HFF-Myc (cell line): ENCODE results near the gene PMS1.
A peak's percentile ranks its signal among the peaks of the same experiment; 100 is the strongest.
"Not testable (repeated sequence)": the region's sequence is repeated elsewhere in the genome, so short reads cannot be mapped to it uniquely, and the experiment has no call there.

ENCODE experiments used
- DNase-seq: peaks from one replicate; pipeline ENCODE4 v3.0.0-alpha.2; 2011; ENCODE audit warnings: low read depth; ENCODE audit errors: extremely low read depth
- H3K4me3 ChIP-seq: replicated peaks from 2 replicates; pipeline ENCODE4 v1.5.1; 2011; ENCODE audit warnings: low read depth, mild to moderate bottlenecking, control low read depth, low read length
- CTCF ChIP-seq: IDR thresholded peaks from 2 replicates; pipeline ENCODE4 v1.5.1; 2012; ENCODE audit warnings: mild to moderate bottlenecking, low read depth, low read length, control low read depth; ENCODE audit errors: missing control alignments

Gene PMS1

DNA sequence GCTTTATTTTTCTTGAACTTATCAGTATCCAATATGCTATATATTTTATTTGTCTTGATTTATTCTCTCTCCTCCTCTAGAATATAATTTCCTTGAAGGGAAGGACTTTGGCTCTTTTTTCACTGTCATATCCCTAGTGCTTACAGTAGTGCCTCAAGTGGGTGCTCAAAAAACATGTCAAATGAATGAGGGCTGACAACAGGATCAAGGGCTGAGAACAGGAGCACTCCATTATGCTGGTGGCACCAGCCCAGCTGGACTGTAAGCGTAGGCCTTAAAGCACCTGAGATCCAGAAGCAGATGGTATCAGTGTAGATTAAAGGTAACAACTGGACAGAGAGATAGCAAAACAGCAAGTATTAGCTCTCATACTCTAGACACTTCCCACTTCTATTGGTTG, 46.3 kb downstream of the PMS1 start:
- no peak for TF ChIP-seq CTCF
- DNase-seq: no peak
- no peak overlapping the region for H3K4me3 ChIP-seq

DNA sequence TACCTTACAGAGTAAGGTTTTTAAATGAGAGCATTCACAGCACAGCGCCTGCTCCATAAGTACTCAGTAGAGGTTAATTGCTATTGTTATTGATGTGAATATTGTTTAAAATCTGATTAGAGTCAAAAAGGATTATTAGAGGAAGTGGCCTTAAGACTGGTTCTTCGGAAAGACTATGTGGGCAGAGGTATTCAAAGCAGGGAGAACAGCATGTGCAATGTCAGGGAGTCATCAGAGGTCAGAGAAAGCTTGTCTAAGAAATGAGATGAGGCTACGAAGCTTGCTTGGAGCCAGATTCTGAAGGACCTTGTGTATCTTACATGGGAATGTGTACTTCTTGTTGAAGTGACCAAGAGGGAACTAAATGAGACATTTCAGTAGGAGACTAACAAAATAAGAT, 49.8 kb downstream of the PMS1 start:
- DNase-seq: no peak
- no peak overlapping the region for H3K4me3 ChIP-seq
- TF ChIP-seq CTCF: no peak

DNA sequence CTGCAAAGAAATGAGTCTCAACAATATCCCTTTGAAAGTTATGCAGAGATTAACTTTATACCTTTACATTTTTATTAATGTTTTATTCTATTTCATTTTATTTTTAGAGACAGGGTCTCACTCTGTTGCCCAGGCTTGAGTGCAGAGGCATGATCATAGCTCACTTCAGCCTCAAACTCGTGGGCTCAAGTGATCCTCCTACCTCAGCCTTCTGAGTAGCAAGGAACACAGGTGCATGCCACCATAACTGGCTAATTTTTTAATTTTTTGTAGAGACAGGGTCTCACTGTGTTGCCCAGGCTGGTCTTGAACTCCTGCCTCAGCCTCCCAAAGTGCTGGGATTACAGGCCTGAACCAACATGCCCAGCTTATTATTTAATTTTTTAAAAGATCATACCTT, 50.4 kb downstream of the PMS1 start:
- not testable (repeated sequence) for H3K4me3 ChIP-seq, DNase-seq

- H3K4me3 ChIP-seq: no peak overlapping the region
- TF ChIP-seq CTCF: no peak
- no peak for DNase-seq
Measured at GRCh38 chr2:189835855-189836558, 51.8 kb downstream of the PMS1 start.

GRCh38 chr2:189836644-189837043, 52.4 kb downstream of the PMS1 start:
- DNase-seq: peak; percentile 40
- TF ChIP-seq CTCF: no peak
- no peak overlapping the region for H3K4me3 ChIP-seq

DNA sequence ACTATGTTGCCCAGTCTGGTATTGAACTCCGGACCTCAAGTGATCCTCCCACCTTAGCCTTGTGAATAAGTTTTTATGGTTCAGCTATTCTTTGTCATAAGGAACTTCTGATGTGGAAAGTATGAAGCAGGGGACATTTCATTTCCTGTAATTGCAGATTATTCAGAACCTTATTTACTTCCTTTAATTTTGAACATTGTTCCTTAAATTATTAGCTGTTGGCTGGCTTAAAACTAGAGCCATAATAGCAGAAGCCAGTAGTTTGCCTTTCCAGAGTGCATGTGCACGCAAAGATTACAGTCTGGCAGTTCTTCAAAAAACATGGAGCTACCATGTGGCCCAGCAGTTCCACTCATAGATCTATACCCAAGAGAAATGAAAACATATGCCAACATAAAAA, 53.1 kb downstream of the PMS1 start:
- no peak for DNase-seq
- no peak overlapping the region for H3K4me3 ChIP-seq
- TF ChIP-seq CTCF: no peak

DNA sequence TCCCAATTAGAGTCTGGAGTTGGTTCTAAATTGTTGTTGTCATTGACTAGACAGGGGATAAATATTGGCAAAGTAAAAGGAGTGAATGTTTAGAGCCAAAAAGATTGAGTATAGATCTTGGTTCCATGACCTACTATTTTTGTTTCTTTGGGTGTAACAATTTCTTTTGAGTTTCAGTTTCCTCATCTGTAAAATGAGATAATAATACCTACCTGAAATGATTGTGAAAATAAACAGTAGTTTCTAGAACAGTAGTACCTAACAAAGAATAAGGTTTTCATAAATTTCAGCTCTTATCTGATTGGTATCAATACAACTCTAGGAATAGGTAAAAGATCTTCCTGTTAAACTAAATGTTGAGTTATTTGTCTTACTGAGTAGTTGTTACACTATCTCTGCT, 56.8 kb downstream of the PMS1 start:
- no peak overlapping the region for H3K4me3 ChIP-seq
- no peak for TF ChIP-seq CTCF
- DNase-seq: no peak
